KOPT-K1 (cell line): Measurements from ENCODE around the gene SLC1A2.

Experiments used
- H3K27ac ChIP-seq: fragments of 200-600 bp; sonication (generic); 2 replicates; pipeline ENCODE4 v1.5.1; 2016; ENCODE audit warnings: antibody characterized with exemption, mild to moderate bottlenecking, low read depth, low read length; ENCODE audit not compliant: poor library complexity, severe bottlenecking
- H3K36me3 ChIP-seq: fragments of 200-600 bp; sonication (generic); 2 replicates; pipeline ENCODE4 v1.5.1; 2017; ENCODE audit warnings: antibody characterized with exemption, mild to moderate bottlenecking, low read length, moderate library complexity; ENCODE audit not compliant: insufficient read depth
- H3K9me3 ChIP-seq: fragments of 200-600 bp; sonication (generic); 2 replicates; pipeline ENCODE4 v1.5.1; 2017; ENCODE audit warnings: antibody characterized with exemption, low read length, mild to moderate bottlenecking; ENCODE audit not compliant: insufficient read depth, poor library complexity, severe bottlenecking

SLC1A2 gene

GRCh38 chr11:35337136-35337913, 82.0 kb downstream of the SLC1A2 start:
- Histone ChIP-seq H3K27ac (no peak overlapping the region), H3K36me3 (no peaks in the 10 kb centered on the region), H3K9me3 (no peaks in the 10 kb centered on the region)

GRCh38 chr11:35336726-35337125, 82.6 kb downstream of the SLC1A2 start:
- Histone ChIP-seq H3K27ac (no peak overlapping the region), H3K36me3 (no peaks in the 10 kb centered on the region), H3K9me3 (no peaks in the 10 kb centered on the region)

- Histone ChIP-seq H3K36me3 (no peaks in the 10 kb centered on the region), H3K9me3 (no peaks in the 10 kb centered on the region), H3K27ac (no peak overlapping the region)
Measured at GRCh38 chr11:35335226-35335625, 84.1 kb downstream of the SLC1A2 start.

GRCh38 chr11:35334385-35335090, 84.8 kb downstream of the SLC1A2 start:
- H3K36me3 ChIP-seq = no peaks in the 10 kb centered on the region
- H3K9me3 ChIP-seq = no peaks in the 10 kb centered on the region
- no peak overlapping the region for H3K27ac ChIP-seq

- H3K9me3 ChIP-seq = no peaks in the 10 kb centered on the region
- H3K27ac ChIP-seq = no peak overlapping the region
- no peaks in the 10 kb centered on the region for H3K36me3 ChIP-seq
Measured at GRCh38 chr11:35332524-35332923, 86.8 kb downstream of the SLC1A2 start.

- Histone ChIP-seq H3K27ac (no peak overlapping the region), H3K36me3 (no peaks in the 10 kb centered on the region), H3K9me3 (no peaks in the 10 kb centered on the region)
Measured at GRCh38 chr11:35330931-35331330, 88.4 kb downstream of the SLC1A2 start.

- Histone ChIP-seq H3K36me3 (no peaks in the 10 kb centered on the region), H3K9me3 (no peaks in the 10 kb centered on the region), H3K27ac (no peak overlapping the region)
Measured at GRCh38 chr11:35330156-35330889, 89.0 kb downstream of the SLC1A2 start.

GRCh38 chr11:35327829-35328228, 91.5 kb downstream of the SLC1A2 start:
- H3K27ac ChIP-seq = no peak overlapping the region
- H3K36me3 ChIP-seq = no peaks in the 10 kb centered on the region
- H3K9me3 ChIP-seq = no peaks in the 10 kb centered on the region

GRCh38 chr11:35326266-35326879, 93.0 kb downstream of the SLC1A2 start:
- Histone ChIP-seq H3K9me3 (no peaks in the 10 kb centered on the region), H3K27ac (no peak overlapping the region), H3K36me3 (no peaks in the 10 kb centered on the region)

- Histone ChIP-seq H3K9me3 (no peaks in the 10 kb centered on the region), H3K27ac (no peak overlapping the region), H3K36me3 (no peaks in the 10 kb centered on the region)
Measured at GRCh38 chr11:35324981-35325380, 94.4 kb downstream of the SLC1A2 start.

GRCh38 chr11:35324183-35324886, 95.0 kb downstream of the SLC1A2 start:
- no peaks in the 10 kb centered on the region for H3K36me3 ChIP-seq
- H3K27ac ChIP-seq = no peak overlapping the region
- H3K9me3 ChIP-seq = no peaks in the 10 kb centered on the region

GRCh38 chr11:35323076-35323868, 96.1 kb downstream of the SLC1A2 start:
- Histone ChIP-seq H3K9me3 (no peaks in the 10 kb centered on the region), H3K36me3 (no peaks in the 10 kb centered on the region), H3K27ac (no peak overlapping the region)

GRCh38 chr11:35322318-35322979, 96.9 kb downstream of the SLC1A2 start:
- no peaks in the 10 kb centered on the region for H3K9me3 ChIP-seq
- no peaks in the 10 kb centered on the region for H3K36me3 ChIP-seq
- H3K27ac ChIP-seq = no peak overlapping the region
